MM.1S (cell line): Measurements from ENCODE around the gene CYTH1.

Experiments
- DNase-seq: peaks from one replicate; pipeline ENCODE4 v3.0.0-alpha.2; 2015
- H2AFZ ChIP-seq: fragments of 300-600 bp; sonication (generic); 2 replicates; pipeline ENCODE4 v1.6.0; 2016; ENCODE audit warnings: antibody characterized with exemption, low read length
- H3F3A ChIP-seq: fragments of 300-600 bp; sonication (generic); 2 replicates; pipeline ENCODE4 v1.6.1; 2016; ENCODE audit warnings: mild to moderate bottlenecking, antibody characterized with exemption, low read length, moderate library complexity, mixed read lengths; ENCODE audit not compliant: insufficient read depth
- H3K27ac ChIP-seq: fragments of 300-600 bp; sonication (generic); 2 replicates; pipeline ENCODE4 v1.5.1; 2016; ENCODE audit warnings: mild to moderate bottlenecking, low read length
- H3K27me3 ChIP-seq: fragments of 300-600 bp; sonication (generic); replicated peaks from 2 replicates; pipeline ENCODE4 v1.6.0; 2016; ENCODE audit warnings: low read length; ENCODE audit not compliant: insufficient read depth
- H3K36me3 ChIP-seq: fragments of 300-600 bp; sonication (generic); replicated peaks from 2 replicates; pipeline ENCODE4 v1.6.1; 2016; ENCODE audit warnings: mild to moderate bottlenecking, low read length, mixed read lengths; ENCODE audit not compliant: insufficient read depth
- H3K4me1 ChIP-seq: fragments of 300-600 bp; sonication (generic); 2 replicates; pipeline ENCODE4 v1.6.1; 2016; ENCODE audit warnings: low read length, mixed read lengths
- H3K4me2 ChIP-seq: fragments of 300-600 bp; sonication (generic); 2 replicates; pipeline ENCODE4 v1.6.0; 2016; ENCODE audit warnings: low read depth, low read length
- H3K4me3 ChIP-seq: fragments of 300-600 bp; sonication (generic); 2 replicates; pipeline ENCODE4 v1.5.1; 2016; ENCODE audit warnings: low read length, mixed read lengths
- H3K79me2 ChIP-seq: fragments of 300-600 bp; sonication (generic); 2 replicates; pipeline ENCODE4 v1.6.1; 2016; ENCODE audit warnings: mixed run types, low read length, mixed read lengths
- H3K9ac ChIP-seq: fragments of 300-600 bp; sonication (generic); 2 replicates; pipeline ENCODE4 v1.6.1; 2016; ENCODE audit warnings: low read length, mixed read lengths
- H3K9me2 ChIP-seq: fragments of 300-600 bp; sonication (generic); replicated peaks from 2 replicates; pipeline ENCODE4 v1.6.1; 2016; ENCODE audit warnings: mild to moderate bottlenecking, low read length, mixed read lengths; ENCODE audit not compliant: insufficient read depth
- H3K9me3 ChIP-seq: fragments of 300-600 bp; sonication (generic); replicated peaks from 2 replicates; pipeline ENCODE4 v1.6.1; 2016; ENCODE audit warnings: mild to moderate bottlenecking, low read length, mixed read lengths; ENCODE audit not compliant: insufficient read depth
- H4K20me1 ChIP-seq: fragments of 300-600 bp; sonication (generic); 2 replicates; pipeline ENCODE4 v1.6.1; 2016; ENCODE audit warnings: mild to moderate bottlenecking, low read length, moderate library complexity, mixed read lengths; ENCODE audit not compliant: insufficient read depth
- CTCF ChIP-seq: fragments of 300-600 bp; sonication (generic); IDR thresholded peaks from 2 replicates; pipeline ENCODE4 v1.5.1; 2016; ENCODE audit warnings: antibody characterized with exemption, low read length, mixed read lengths
- EZH2 ChIP-seq: fragments of 300-600 bp; sonication (generic); optimal IDR thresholded peaks from 2 replicates; pipeline ENCODE3; 2017; ENCODE audit warnings: low read depth, mild to moderate bottlenecking, antibody characterized with exemption, low read length, mixed read lengths
- EZH2phosphoT487 ChIP-seq: fragments of 300-600 bp; sonication (generic); IDR thresholded peaks from 2 replicates; pipeline ENCODE4 v1.6.1; 2018; ENCODE audit warnings: antibody characterized with exemption, low read length

Gene CYTH1

GRCh38 chr17:78683408-78683961 lies 98.6 kb downstream of the CYTH1 start:
- Histone ChIP-seq H3K27ac (no peak overlapping the region), H3K79me2 (peaks cover 20% of the 10 kb centered on the region; the same call in 1 of the 2 replicates), H3K36me3 (peaks cover 18% of the 10 kb centered on the region), H3K9ac (no peak overlapping the region), H4K20me1 (no peaks in the 10 kb centered on the region), H3K9me3 (no peaks in the 10 kb centered on the region), H3K4me2 (no peak overlapping the region), H3K4me3 (no peak overlapping the region), H3K9me2 (no peaks in the 10 kb centered on the region), H3K4me1 (no peaks in the 10 kb centered on the region), H3K27me3 (no peaks in the 10 kb centered on the region), H2AFZ (no peak overlapping the region), H3F3A (no peaks in the 10 kb centered on the region)
- no peak for TF ChIP-seq EZH2
- TF ChIP-seq EZH2phosphoT487 = no peak
- DNase-seq = no peak

DNA sequence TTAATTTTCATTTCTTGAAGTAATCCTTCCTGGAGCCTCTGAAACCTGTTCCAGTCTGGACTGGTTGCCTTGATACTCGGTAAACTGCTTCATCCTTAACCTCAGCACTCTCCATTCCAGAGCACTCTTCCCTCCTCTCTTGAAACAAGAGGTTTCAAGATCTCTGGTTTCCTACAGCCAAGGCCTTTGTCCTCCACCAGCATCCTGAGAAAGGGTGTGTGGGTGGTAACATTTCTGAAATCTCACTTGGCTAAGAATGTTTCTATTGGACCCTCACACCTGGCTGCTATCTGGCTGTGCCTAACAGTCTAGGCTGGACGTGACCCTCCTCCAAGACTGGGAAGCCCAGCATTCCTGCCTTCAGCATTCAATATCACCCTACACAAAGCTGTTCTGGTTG lies 99.7 kb downstream of the CYTH1 start:
- Histone ChIP-seq H3K36me3 (peaks cover 8% of the 10 kb centered on the region), H4K20me1 (no peaks in the 10 kb centered on the region), H3K27me3 (no peaks in the 10 kb centered on the region), H3F3A (no peaks in the 10 kb centered on the region), H3K4me2 (no peak overlapping the region), H3K27ac (no peak overlapping the region), H3K4me1 (no peaks in the 10 kb centered on the region), H3K4me3 (no peak overlapping the region), H3K9ac (no peak overlapping the region), H2AFZ (no peak overlapping the region), H3K9me3 (no peaks in the 10 kb centered on the region), H3K79me2 (peaks cover 14% of the 10 kb centered on the region; the same call in 1 of the 2 replicates), H3K9me2 (no peaks in the 10 kb centered on the region)
- DNase-seq = no peak
- no peak for TF ChIP-seq EZH2
- no peak for TF ChIP-seq CTCF
- TF ChIP-seq EZH2phosphoT487 = no peak

- H3K9ac ChIP-seq = no peak overlapping the region
- peaks cover 5% of the 10 kb centered on the region; the same call in 1 of the 2 replicates for H3K36me3 ChIP-seq
Measured at GRCh38 chr17:78680436-78680835, 101.6 kb downstream of the CYTH1 start.

More at GRCh38 chr17:78680436-78680835, 101.6 kb downstream of the CYTH1 start:
- Histone ChIP-seq H3K9me2 (no peaks in the 10 kb centered on the region), H3K4me2 (no peak overlapping the region), H3K4me3 (no peak overlapping the region), H4K20me1 (no peaks in the 10 kb centered on the region), H3K9me3 (no peaks in the 10 kb centered on the region), H3K79me2 (peaks cover 13% of the 10 kb centered on the region; the same call in 1 of the 2 replicates), H2AFZ (no peak overlapping the region), H3K27ac (no peak overlapping the region), H3K27me3 (no peaks in the 10 kb centered on the region), H3K4me1 (no peaks in the 10 kb centered on the region), H3F3A (no peaks in the 10 kb centered on the region)
- DNase-seq = no peak
- no peak for TF ChIP-seq EZH2
- TF ChIP-seq CTCF = no peak
- TF ChIP-seq EZH2phosphoT487 = no peak
